H1 (cell line): ENCODE measurements around the gene ATG16L2.

Experiments
- CEBPB ChIP-seq: IDR thresholded peaks from 2 replicates; pipeline ENCODE4 v1.6.1; 2012; ENCODE audit warnings: low read depth, low read length
- CTCF ChIP-seq, 3 experiments: IDR thresholded peaks; 1 replicate in 2 of 3; 2 replicates in 1 of 3; pipeline versions ENCODE4 v1.5.1 to v1.6.1; 2011; ENCODE audit warnings: low read length in 3 of 3, mild to moderate bottlenecking in 3 of 3, inconsistent platforms in 2 of 3, low read depth in 1 of 3, moderate library complexity in 1 of 3; ENCODE audit not compliant: insufficient read depth in 1 of 3; ENCODE audit errors: control extremely low read depth in 1 of 3
- POLR2A ChIP-seq, 2 experiments: IDR thresholded peaks; 1 replicate in 1 of 2; 2 replicates in 1 of 2; pipeline ENCODE4 v1.6.1; 2011; ENCODE audit warnings: low read depth in 2 of 2, low read length in 2 of 2, mild to moderate bottlenecking in 2 of 2; ENCODE audit errors: control extremely low read depth in 1 of 2

- TF ChIP-seq CEBPB (no peak), POLR2A (IDR thresholded peaks at IDR 0.05; ENCODE audit: control extremely low read depth in 1 of 2, low read depth in 2 of 2, low read length in 2 of 2) (no peak), CTCF (IDR thresholded peaks at IDR 0.05; ENCODE audit: control extremely low read depth in 1 of 3, insufficient read depth in 1 of 3, low read depth in 1 of 3, low read length in 3 of 3) (no peak)
Observed at GRCh38 chr11:72828081-72828567, 13.9 kb downstream of the ATG16L2 start.
